GM19238 (cell line): ENCODE measurements around the gene EYS.
"Not testable (repeated sequence)": the region's sequence is repeated elsewhere in the genome, so short reads cannot be mapped to it uniquely, and the experiment has no call there.

Source experiments
- DNase-seq: peaks from one replicate; pipeline ENCODE4 v3.0.0; 2011; ENCODE audit warnings: low spot score; ENCODE audit not compliant: insufficient read length

EYS gene

DNA sequence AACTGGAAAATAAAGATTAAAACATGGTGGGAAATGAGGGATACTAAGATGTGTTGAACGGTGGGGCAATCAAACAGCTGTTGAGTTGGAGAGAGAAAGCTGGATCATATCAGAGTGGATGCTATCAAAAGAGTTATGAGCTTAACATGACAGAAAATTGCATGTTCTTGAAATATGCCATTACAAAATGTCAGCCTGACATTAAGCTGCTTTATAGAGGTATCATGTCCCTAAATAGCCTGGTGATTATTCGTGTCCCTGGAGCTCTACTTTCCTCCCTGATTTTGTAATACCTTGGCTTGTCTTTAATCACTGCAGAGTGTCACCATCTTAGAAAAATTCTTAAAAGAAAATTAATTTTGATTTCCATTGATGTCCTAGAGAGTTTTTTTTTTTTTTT lies 1848.3 kb downstream of the EYS start:
- DNase-seq, result no peak

DNA sequence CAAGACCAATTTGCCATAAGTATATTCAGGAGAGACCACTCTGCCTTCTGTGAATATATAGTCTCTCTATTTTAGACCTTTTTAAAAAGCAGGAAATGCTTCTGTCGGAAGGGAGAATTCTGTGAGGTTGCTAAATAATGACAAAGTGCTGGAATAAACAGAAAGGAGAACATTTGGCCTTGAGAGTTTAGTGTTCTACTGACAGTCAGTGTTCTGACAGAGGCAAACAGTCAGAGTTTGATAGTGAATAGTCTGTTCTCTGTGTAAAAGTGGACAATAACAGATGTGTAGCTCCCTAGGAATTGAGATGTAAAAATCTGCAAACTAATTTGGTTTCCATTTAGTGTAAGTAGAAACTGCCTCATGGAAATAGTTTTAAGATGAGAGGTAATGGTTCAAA lies 1850.8 kb downstream of the EYS start:
- no peak for DNase-seq

DNA sequence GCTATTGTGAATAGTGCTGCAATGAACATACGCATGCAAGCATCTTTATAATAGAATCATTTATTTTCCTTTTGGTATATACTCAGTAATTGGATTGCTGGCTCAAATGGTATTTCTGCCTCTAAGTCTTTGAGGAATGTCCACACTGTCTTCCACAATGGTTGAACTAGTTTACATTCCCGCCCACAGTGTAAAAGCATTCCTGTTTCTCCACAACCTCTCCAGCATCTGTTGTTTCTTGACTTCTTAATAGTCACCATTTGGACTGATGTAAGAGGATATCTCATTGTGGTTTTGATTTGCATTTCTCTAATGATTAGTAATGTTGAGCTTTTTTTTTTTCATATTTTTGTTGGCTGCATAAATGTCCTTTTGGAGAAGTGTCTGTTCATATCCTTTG lies 1862.7 kb downstream of the EYS start:
- DNase-seq, result no peak

DNA sequence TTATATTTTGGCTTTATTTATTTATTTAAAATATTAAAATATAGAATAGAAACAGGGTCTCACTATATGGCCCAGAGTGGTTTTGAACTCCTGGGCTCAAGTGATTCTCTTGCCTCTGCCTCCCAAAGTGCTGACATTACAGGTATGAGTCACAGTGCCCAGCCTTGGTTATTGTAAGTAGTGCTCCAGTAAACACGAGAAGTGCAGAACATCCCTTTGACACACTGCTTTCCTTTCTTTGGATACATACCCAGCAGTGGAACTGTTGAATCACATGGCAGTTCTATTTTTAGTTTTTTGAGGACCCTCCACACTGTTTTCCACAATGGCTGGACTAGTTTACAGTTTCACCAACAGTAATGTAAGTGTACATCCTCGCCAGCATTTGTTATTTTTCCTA lies 1867.5 kb downstream of the EYS start:
- no peak for DNase-seq

DNA sequence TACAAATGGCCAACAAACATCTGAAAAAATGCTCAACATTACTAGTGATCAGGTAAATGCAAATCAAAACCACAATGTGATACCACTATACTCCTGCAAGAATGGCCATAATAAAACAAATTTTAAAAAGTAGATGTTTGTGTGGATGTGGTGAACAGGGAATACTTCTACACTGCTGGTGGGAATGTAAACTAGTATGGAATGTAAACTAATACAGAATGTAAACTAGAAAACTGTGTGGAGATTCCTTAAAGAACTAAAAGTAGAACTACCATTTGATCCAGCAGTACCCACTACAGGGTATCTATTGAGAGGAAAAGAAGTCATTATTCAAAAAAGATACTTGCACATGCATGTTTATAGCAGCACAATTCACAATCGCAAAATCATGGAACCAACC lies 1878.3 kb downstream of the EYS start:
- not testable (repeated sequence) for DNase-seq

DNA sequence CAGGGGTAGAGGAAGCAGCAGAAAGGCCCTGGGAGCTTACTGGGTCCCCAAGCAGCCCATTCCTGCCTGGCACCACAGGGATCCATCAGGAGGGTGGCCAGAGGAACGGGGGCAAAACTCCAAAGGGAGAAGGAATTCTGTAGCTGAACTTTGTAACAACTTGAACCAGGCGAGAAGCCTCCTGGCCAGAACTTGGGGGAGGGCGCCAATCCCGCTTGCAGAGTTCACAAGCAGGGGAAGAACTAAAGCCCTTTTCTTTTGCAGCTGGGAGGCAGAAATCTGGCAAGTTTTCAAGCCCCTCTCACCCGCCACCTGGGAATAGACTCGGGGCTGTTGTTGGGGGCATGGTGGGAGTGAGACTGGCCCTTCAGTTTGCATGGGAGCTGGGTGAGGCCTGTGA lies 1882.3 kb downstream of the EYS start:
- no peak for DNase-seq

DNA sequence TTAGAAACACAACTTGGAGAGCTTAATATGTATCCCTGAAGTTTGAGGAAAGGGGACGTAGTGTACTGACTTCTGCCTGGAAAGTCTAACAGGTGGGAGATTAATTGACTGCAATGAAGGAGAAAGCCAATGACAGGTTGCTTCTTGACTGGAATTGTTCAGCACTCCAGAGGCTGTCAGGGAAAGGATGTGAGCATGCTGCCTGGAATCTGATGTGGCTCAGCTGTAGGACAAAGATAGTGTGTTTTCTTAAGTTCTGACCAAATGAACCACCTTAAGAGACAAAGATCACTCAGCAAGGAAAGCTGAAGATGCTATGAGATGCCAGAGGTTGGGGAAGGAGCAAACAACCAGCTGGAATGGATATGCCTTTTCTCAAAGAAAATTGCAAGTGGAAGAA lies 1885.6 kb downstream of the EYS start:
- no peak for DNase-seq

DNA sequence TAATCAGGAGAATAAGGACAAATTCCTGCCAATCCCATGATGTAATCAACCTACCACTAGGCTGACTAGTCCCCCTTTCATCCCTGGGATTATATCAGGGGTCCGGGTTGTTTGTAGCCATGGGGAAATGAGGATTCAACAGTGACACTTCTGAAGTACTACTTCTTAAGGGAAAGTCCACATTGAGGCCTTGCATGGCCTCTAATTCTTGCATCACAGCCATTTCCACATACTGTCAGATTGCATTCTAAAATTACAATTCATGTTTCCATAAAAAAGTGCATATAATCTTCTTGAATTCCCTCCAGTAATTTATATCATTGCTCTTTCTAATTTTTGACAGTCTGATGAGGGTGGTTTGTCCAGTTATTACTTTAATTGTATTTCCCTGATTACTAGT lies 1887.2 kb downstream of the EYS start:
- DNase-seq, result no peak

DNA sequence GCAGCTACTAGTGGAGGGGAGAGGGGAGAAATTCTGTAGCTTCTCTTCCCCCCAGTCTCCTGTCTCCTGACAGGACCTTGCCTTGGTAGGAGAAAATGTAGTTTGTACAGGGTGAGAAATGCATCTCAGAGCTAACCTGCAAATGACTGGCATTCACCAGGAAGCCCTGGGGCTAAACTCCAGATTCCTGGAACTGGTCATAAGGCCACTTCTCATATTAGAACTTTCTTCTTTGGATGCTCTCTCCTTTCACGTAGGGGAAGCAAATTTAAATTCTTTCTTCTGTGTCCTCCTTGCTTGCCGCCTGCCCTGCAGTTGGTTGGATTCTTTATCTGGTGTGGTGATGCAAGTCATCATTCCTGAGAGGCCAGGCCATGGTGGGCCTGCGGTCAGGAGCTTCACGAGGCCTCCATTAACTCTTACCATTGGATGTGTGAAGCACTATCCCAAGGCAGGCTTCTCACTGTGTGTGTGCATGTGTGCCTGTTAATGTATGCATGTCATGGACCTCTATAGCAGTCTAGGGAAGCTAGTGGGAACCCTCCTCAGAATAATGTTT lies 1889.5 kb downstream of the EYS start:
- no peak for DNase-seq

DNA sequence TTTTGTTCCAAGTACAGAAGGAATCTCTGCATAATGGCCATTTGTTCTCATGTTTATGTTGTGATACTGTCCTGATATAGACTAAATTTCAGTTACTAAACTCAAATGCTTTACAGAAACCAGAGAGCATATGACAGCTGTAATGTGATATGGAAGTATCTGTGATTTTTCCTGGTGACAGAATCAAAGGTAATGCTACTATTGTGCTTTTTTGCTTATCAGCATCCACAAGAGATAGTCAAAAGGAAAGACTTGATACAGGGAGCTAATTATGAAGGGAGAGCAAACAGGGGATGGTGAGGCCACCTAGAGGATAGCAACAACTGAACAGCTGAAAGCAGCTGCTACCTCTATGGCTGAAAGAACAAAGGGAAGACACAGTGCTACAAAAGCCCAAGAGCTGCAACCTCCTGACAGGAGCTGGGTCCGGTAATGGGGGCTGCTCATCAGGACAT lies 1890.0 kb downstream of the EYS start:
- no peak for DNase-seq

DNA sequence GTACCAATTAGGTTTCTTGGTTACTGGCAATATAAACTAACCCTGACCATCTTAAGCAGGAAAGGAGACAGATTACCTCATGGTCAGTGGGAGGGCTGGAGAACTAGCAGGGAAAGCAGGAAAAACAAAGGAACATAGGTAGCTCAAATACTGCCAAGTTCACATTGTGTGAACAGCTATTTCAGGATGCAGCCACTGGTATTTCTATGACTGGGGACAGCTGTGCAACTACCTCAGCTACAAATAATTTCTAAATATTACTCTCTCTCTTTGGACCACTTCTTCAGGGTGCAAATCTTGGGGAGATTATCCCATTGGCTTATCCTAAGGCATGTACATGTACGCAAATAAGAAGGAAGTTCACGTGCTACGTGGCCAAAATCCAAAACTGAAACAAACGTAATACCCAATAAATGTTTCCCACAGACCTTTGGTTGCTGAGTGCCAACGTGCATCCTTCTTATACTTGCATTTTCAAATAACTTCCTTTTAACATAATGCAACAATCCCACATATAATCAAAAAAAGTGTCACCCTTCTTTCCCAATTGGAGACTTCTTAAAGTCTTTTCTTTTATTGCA lies 1890.5 kb downstream of the EYS start:
- DNase-seq, result no peak

DNA sequence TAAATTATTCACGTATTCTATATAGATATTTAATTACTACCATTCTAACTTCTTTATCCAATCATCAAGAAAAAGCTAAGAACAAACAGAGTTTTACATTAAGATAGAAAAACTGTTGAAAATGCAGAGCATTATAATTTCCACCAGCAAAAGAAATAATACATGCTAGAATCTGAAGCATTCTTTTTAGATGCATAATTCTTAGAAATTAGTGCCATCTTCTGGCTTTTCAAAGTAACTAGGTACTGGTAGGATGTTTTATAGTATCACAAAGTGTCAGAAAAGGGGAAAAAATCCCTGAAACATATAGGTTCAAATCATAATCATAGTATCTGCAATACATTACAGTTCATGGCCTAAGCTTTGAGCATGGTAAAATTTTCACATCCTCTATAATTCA lies 1892.6 kb downstream of the EYS start:
- DNase-seq, result no peak

DNA sequence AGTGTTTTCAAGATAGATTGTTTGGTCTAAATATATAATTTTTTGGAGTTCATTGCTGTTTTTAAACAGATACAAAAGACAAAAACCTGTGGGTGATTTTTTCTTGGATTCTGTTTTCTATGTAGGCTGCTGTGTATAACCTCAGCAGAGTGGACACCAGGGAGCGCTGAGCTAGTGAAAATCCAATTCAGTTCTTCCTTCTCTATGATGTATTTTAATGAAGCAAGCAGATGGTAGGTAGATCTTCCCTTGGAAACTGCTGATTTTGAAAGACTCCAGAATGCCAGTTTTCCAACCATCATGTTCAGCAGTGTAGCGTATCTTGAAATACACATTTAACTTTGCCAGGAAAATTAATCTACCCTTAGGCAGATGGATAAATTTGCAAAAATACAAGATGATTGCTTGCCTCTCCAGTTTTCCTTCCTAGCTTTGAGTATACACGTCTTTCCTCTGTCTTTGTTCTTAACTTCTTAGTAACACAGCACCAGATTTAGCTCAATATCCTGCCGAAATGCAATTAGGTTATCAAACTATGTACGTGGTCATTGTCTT lies 1893.4 kb downstream of the EYS start:
- DNase-seq, result no peak

DNA sequence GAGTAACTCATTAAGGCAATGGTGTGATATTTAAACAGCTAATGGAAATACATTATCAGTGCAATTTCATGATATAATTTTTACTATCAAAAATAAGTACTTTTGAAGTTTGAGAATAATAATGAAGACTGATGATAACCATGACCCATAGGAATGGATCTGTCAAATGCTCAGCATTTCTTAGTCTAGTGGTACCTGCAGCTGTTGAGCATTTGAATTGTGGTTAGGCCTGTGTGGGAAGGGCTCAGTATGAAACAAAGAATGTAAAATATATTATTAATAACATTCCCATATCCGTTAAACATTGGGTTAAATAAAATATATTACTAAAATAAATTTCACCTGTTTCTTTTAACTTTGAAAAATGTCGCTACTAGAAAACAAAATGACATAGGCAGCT lies 1898.5 kb downstream of the EYS start:
- DNase-seq, result no peak

DNA sequence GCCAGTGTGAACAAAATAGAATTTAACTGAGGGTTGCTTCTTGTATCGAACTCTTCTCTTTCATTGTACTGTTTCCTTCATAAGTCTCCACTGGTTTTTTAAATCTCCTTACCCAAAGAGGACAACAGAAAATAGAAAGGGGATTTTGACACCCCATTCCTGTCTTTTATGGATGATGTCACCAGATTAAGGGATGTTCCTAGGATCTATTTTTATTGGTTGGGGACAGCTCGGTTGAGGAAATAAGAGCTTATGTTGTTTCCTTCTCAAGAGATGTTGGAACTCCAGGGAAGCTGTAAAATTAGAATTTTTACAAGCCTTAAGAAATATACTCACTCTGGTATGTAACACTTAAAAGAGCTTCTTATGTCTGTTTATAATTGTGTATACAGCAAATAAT lies 1900.0 kb downstream of the EYS start:
- no peak for DNase-seq

DNA sequence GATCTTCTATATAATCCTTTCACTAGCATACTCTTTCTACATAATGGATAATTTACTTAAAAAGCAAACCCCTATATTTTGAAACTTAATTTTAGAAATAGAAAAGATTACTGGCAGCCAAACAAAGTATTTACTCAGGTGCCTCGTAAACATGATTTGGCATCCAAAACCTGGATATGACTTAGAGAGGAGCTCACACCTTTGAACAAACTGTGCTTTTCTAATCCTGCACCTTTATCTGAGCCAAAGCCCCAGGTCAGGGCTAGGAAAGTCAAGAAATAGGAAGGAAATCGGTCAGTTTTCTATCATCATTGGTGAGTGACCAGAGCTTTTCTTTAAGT lies 1900.5 kb downstream of the EYS start:
- no peak for DNase-seq

DNA sequence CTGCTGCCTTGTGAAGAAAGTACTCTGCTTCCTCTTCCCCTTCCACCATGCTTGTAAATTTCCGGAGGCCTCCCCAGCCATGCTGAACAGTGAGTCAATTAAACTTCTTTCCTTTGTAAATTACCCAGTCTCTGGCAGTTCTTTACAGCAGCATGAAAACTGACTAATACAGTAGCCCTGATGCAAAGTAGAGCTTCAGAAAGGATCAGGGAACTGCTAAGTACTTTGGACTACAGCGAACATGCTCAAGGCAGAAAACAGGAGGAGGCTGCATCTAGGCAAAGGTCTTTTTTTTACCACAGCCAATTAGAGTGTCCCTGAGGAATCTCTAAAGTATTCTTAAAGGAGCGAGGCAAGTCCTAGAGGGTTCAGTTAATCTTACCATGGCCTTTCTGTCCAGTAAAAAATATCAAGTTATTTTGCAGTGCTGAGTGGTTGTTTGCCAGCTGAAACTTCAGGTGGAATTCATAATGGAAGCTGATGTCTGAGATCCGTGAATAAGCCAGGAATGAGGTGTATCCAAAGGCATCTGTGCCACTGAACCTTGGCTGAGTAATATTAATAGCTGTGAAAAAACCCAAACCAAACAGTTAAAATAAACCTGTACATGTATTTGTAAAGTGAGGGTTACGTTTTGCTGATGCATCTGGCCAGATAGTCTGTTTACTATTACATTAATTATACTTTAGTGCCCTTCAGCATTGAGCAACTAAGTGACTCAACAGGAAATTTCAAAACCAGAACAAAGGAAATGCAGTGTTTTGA lies 1901.0 kb downstream of the EYS start:
- no peak for DNase-seq

DNA sequence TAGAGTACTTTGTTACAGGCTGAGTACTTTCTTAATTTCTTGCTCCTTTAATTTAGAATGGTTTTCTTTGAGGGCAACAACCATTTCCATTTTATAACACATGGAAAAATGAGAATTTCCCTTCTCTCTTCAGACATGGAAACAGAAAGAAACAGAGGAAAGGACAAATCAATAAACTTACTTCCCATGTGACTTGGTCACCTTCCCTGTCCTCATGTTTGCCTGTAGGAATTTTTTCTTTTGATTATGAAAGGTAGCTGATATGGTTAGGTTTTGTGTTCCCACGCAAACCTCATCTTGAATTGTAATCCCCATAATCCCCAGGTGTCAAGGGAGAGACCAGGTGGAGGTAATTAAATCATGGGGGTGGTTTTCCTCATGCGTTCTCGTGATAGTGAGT lies 1901.7 kb downstream of the EYS start:
- no peak for DNase-seq

DNA sequence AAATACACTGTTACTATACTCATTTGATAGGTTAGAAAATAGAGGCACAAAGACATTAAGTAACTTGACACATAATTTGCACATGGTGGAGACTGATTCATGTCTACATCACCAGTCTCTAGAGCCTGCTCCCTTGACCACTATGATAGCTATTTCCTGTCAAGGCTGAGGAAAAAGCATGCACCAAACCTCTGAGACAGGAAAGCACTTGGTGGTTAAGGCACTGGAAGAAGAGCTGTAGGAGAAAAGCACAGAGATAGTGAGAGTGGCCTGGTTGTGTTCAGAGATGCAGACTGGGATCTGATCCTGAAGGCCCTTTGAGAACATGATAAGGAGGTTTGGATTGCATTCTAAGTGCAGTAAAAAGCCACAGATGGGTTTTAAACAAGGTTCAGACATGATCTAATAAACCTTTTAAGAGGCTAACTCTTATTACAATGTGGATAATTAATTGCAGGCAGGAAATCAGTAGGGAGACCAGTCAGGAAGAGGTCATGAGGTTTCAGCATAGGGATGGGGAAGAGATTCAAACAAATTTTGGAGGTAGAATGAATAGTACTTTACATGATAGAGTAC lies 1902.6 kb downstream of the EYS start:
- no peak for DNase-seq

DNA sequence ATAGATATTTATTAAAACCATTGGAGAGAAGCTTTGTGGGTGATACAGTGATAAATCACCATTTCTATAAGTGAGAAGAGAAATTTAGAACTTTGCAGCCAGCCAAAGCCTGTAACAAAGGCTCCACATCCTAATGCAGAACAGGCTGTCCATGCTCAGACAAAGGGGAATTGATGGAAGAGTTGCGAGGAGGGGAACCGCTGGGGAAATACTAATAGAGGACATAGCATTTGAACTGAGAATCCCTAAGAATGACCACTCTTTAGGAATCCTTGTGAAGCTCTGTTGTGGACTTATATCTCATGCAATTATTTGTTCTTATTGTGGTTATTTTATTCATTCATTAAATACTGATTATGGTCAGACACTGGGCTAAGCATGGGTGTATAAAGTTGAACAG lies 1903.7 kb downstream of the EYS start:
- DNase-seq, result no peak

DNA sequence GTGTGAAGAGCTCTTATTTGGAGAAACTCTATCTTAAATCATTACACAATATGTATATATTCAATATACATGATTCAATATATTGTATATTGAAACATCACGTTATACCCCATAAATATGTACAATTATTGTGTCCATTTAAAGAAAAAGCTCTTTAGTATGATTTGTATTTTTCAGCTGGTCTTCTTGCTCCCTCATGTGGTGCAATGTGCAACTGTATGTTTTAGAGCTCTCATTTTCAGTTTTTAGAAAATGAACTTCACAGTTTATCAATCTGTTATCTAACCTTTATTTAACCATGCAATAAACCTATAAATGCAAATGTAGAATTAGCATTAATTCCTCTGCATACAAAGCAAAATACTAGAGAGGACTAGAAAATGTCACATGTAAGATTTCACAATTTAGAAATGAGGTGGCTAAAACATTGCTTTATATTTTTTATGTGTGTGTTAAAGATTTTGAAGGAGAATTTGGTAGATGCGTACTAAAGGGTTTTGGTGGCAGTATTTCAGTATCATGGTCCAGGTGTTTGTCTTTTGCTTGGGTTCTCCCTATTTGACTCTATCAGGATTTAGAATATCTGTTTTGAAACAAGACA lies 1904.3 kb downstream of the EYS start:
- no peak for DNase-seq

DNA sequence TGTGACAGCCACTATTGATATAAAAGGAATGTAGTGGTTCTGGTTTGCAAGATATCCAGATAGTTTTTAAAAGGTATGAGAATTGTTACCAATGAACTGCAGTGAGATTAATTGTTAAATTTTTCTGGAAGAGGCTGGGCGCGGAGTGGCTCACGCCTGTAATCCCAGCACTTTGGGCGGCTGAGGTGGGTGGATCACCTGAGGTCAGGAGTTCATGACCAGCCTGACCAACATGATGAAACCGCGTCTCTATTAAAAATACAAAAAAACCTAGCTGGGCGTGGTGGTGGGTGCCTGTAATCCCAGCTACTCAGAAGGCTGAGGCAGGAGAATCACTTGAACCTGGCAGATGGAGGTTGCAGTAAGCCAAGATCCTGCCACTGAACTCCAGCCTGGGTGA lies 1906.6 kb downstream of the EYS start:
- not testable (repeated sequence) for DNase-seq
